HepG2 (cell line): Measurements from ENCODE around the gene C13orf46. TPM values are rescaled to one million over a fixed set of nuclear protein-coding genes. Genes with fewer than 3 reads are reported as not detected.

ENCODE experiments used
- ATAC-seq: fragments of 200-7000 bp; cut with Tn5 transposase; 3 replicates; pipeline ENCODE4 v1.9.1; 2020; ENCODE audit warnings: mild to moderate bottlenecking, moderate library complexity
- BruUV-seq: library from RNA; stranded (reverse); fragments of 400-500 nt; replicated peaks from 2 replicates; lab custom pipeline; 2021; lab: Mats Ljungman, UMichigan
- CTCF ChIA-PET: fragments of 300-600 bp; formaldehyde crosslinking; extraction: SDS; loops from one replicate; lab custom pipeline; 2021; ENCODE audit warnings: low total read pairs, inconsistent platforms, low intra/inter-chr PET ratio; lab: Yijun Ruan, JAX
- POLR2A ChIA-PET: fragments of 350-600 bp; sonication (Branson Sonifier 250); formaldehyde crosslinking; loops from one replicate; lab custom pipeline; 2020; ENCODE audit warnings: antibody characterized with exemption, inconsistent platforms; lab: Yijun Ruan, JAX
- DNase-seq: peaks from one replicate; pipeline ENCODE4 v3.0.0-alpha.2; 2015; ENCODE audit warnings: low spot score
- FAIRE-seq: peaks from 3 replicates; lab custom pipeline; 2011; peaks lifted over from hg19 to GRCh38; lab: Jason Lieb, UNC
- H2AFZ ChIP-seq: one replicate; pipeline ENCODE4 v1.6.1; 2011; ENCODE audit warnings: low read length, inconsistent platforms
- H3K27ac ChIP-seq: fragments of 300-600 bp; 3 replicates; pipeline ENCODE4 v1.8.0; 2011; ENCODE audit warnings: mixed run types, mild to moderate bottlenecking, mixed read lengths, low read length, inconsistent platforms; ENCODE audit not compliant: insufficient read depth; ENCODE audit errors: extremely low read length
- H3K27me3 ChIP-seq, 2 experiments: fragments of 200-600 bp in 1 of 2; 2 replicates in 1 of 2; 3 replicates in 1 of 2; pipeline versions ENCODE4 v1.6.0 to v1.8.0; 2011; ENCODE audit warnings: low read length in 2 of 2, mild to moderate bottlenecking in 2 of 2, moderate library complexity in 2 of 2, inconsistent platforms in 1 of 2; ENCODE audit not compliant: insufficient read depth in 2 of 2, control insufficient read depth in 1 of 2
- H3K36me3 ChIP-seq, 2 experiments: fragments of 200-600 bp in 1 of 2; replicated peaks in 1 of 2; 2 replicates in 1 of 2; 3 replicates in 1 of 2; pipeline versions ENCODE4 v1.5.1 to v1.8.0; 2011; ENCODE audit warnings: low read length in 2 of 2, inconsistent platforms in 1 of 2; ENCODE audit not compliant: insufficient read depth in 2 of 2, control insufficient read depth in 1 of 2
- H3K4me1 ChIP-seq: 2 replicates; pipeline ENCODE4 v1.5.1; 2012; ENCODE audit warnings: low read length, inconsistent platforms; ENCODE audit not compliant: insufficient read depth
- H3K4me2 ChIP-seq: 2 replicates; pipeline ENCODE4 v1.6.0; 2011; ENCODE audit warnings: low read depth, low read length, inconsistent platforms
- H3K4me3 ChIP-seq, 3 experiments: fragments of 200-600 bp in 1 of 3; sonication (generic), shearing (Covaris generic) in 1 of 3; replicated peaks in 1 of 3; 2 replicates each; pipeline ENCODE4 v1.5.1; 2011 to 2016; ENCODE audit warnings: low read length in 3 of 3, inconsistent platforms in 2 of 3, low read depth in 2 of 3, mild to moderate bottlenecking in 2 of 3, control low read depth in 1 of 3, mixed read lengths in 1 of 3; ENCODE audit not compliant: insufficient read depth in 1 of 3
- H3K79me2 ChIP-seq: one replicate; pipeline ENCODE4 v1.6.1; 2011; ENCODE audit warnings: low read length, inconsistent platforms; ENCODE audit not compliant: insufficient read depth
- H3K9ac ChIP-seq: 2 replicates; pipeline ENCODE4 v1.6.0; 2011; ENCODE audit warnings: mild to moderate bottlenecking, low read depth, low read length, inconsistent platforms; ENCODE audit not compliant: insufficient read depth
- H3K9me3 ChIP-seq: 2 replicates; pipeline ENCODE4 v1.5.1; 2012; ENCODE audit warnings: mild to moderate bottlenecking, low read length
- H4K20me1 ChIP-seq: 2 replicates; pipeline ENCODE4 v1.6.0; 2011; ENCODE audit warnings: inconsistent platforms, mild to moderate bottlenecking, low read length, moderate library complexity; ENCODE audit not compliant: insufficient read depth
- ADNP ChIP-seq: sonication (generic); formaldehyde crosslinking; IDR thresholded peaks from 2 replicates; pipeline ENCODE4 v1.4.0; 2020; ENCODE audit warnings: missing genetic modification reagents
- GABPA ChIP-seq, 2 experiments: IDR thresholded peaks; 2 replicates each; pipeline ENCODE4 v1.6.1; 2011 to 2016; ENCODE audit warnings: low read depth in 2 of 2, low read length in 1 of 2, missing biosample characterization in 1 of 2, missing genetic modification characterization in 1 of 2
- JDP2 ChIP-seq: sonication (generic); formaldehyde crosslinking; IDR thresholded peaks from 2 replicates; pipeline ENCODE4 v1.8.1; 2022; ENCODE audit warnings: missing genetic modification reagents, borderline replicate concordance
- MIER2 ChIP-seq: IDR thresholded peaks from 2 replicates; pipeline ENCODE4 v1.6.1; 2016; ENCODE audit warnings: missing biosample characterization, missing genetic modification reagents
- POLR2AphosphoS5 ChIP-seq: IDR thresholded peaks from 2 replicates; pipeline ENCODE4 v1.6.1; 2012; ENCODE audit warnings: low read depth, low read length
- TFDP2 ChIP-seq: sonication (generic); formaldehyde crosslinking; IDR thresholded peaks from 2 replicates; pipeline ENCODE4 v1.4.0; 2020; ENCODE audit warnings: missing genetic modification reagents
- ZBTB7B ChIP-seq: sonication (generic); formaldehyde crosslinking; IDR thresholded peaks from 2 replicates; pipeline ENCODE4 v1.4.0; 2020; ENCODE audit warnings: missing genetic modification reagents
- ZMYM4 ChIP-seq: sonication (generic); formaldehyde crosslinking; IDR thresholded peaks from 2 replicates; pipeline ENCODE4 v1.8.1; 2023; ENCODE audit warnings: mild to moderate bottlenecking, missing genetic modification reagents
- ZNF138 ChIP-seq: sonication (generic); formaldehyde crosslinking; IDR thresholded peaks from 2 replicates; pipeline ENCODE4 v1.5.0; 2020; ENCODE audit warnings: mild to moderate bottlenecking, low read depth, missing genetic modification reagents
- ZNF263 ChIP-seq: sonication (generic); formaldehyde crosslinking; IDR thresholded peaks from 2 replicates; pipeline ENCODE4 v1.4.0; 2020; ENCODE audit warnings: missing genetic modification reagents
- ZNF720 ChIP-seq: sonication (generic); formaldehyde crosslinking; IDR thresholded peaks from 2 replicates; pipeline ENCODE4 v1.4.0; 2020; ENCODE audit warnings: missing genetic modification reagents
- ZNF891 ChIP-seq: sonication (generic); formaldehyde crosslinking; IDR thresholded peaks from 2 replicates; pipeline ENCODE4 v1.5.0; 2020; ENCODE audit warnings: mild to moderate bottlenecking, missing genetic modification reagents
- WGBS: methylation state at CpG from one replicate; pipeline ENCODE4 v1.1.6; 2017; ENCODE audit warnings: low lambda C conversion rate; 5-methylcytosine and 5-hydroxymethylcytosine counted together
- in situ Hi-C: cut with HindIII; loops from 2 replicates; pipeline ENCODE4 v1.10.0; 2017; ENCODE audit warnings: low pct_unique_long_range_greater_than_20kb; ENCODE audit not compliant: extremely low pct_ligation_motif_present
- intact Hi-C: fragments of 100-400 bp; cut with micrococcal nuclease; formaldehyde crosslinking; loops from one replicate; pipeline ENCODE4 v1.10.0; 2022; ENCODE audit not compliant: unreplicated experiment
- polyA plus RNA-seq, 8 experiments: library from polyadenylated mRNA; depleted of rRNA in 3 of 8; stranded (reverse) in 7 of 8; unstranded in 1 of 8; fragments of >200 nt; fragmentation: Illumina TruSeq in 4 of 8; extraction: Trizol in 4 of 8; gene quantifications; 2 replicates each; pipeline versions ENCODE4 v1.2.1 to v1.2.3, GENCODE V29; 2011 to 2016; ENCODE audit warnings: low read depth in 4 of 8, missing spikeins in 1 of 8, mixed read lengths in 1 of 8; ENCODE audit not compliant: insufficient read depth in 1 of 8
- total RNA-seq, 5 experiments: library from RNA; depleted of rRNA; stranded (reverse); fragments of >200 nt; fragmentation: Illumina TruSeq; extraction: Trizol; gene quantifications; 2 replicates each; pipeline ENCODE4 v1.2.3, GENCODE V29; 2016; ENCODE audit warnings: low read depth in 1 of 5
- TF ChIP-seq, protein P1 (sequence below): IDR thresholded peaks from 2 replicates; pipeline ENCODE4 v1.6.1; 2016; ENCODE audit warnings: missing compliant biosample characterization, missing genetic modification reagents, borderline replicate concordance

Gene C13orf46
- total and polyA plus RNA-seq, 2 of the 13 experiments (the other 11 are each of a cell fraction or from before 2014, with no cell fraction given): 0.01 TPM; not detected in 1

GRCh38 chr13:113922412-113923118 lies 51.3 kb downstream of the C13orf46 start:
- no peak overlapping the region for H3K4me3 ChIP-seq
- in situ Hi-C loops (no loop called here), intact Hi-C loops (no loop called here)
- peaks cover 6% of the 10 kb centered on the region; the same call in 1 of the 2 replicates for H3K9me3 ChIP-seq
- no TSS peak for BruUV-seq
- ATAC-seq (no peak), FAIRE-seq (no peak), DNase-seq (no peak)
- no peak overlapping the region for H2AFZ ChIP-seq
- H3K4me1 ChIP-seq: no peaks in the 10 kb centered on the region
- H3K27ac ChIP-seq: no peak overlapping the region
- H3K4me2 ChIP-seq: no peak overlapping the region
- H4K20me1 ChIP-seq: no peaks in the 10 kb centered on the region
- WGBS: 21% methylated on average over 9 of the region's 15 CpGs
- CTCF ChIA-PET: no interaction called here
- POLR2A ChIA-PET: no interaction called here
- H3K79me2 ChIP-seq: no peaks in the 10 kb centered on the region
- TF ChIP-seq GABPA (IDR thresholded peaks at IDR 0.05; ENCODE audit: low read depth, low read length) (no peak), GABPA (CRISPR knock-in tag; IDR thresholded peaks at IDR 0.05; ENCODE audit: low read depth) (no peak), ZNF891 (CRISPR knock-in tag) (no peak), ZNF263 (CRISPR knock-in tag) (no peak), ZNF138 (CRISPR knock-in tag) (no peak), TFDP2 (no peak), POLR2AphosphoS5 (no peak), JDP2 (CRISPR knock-in tag) (no peak), ADNP (no peak), ZMYM4 (CRISPR knock-in tag) (no peak), ZBTB7B (CRISPR knock-in tag) (no peak), MIER2 (CRISPR knock-in tag) (no peak), ZNF720 (CRISPR knock-in tag) (no peak)
- TF ChIP-seq, protein P1, sequence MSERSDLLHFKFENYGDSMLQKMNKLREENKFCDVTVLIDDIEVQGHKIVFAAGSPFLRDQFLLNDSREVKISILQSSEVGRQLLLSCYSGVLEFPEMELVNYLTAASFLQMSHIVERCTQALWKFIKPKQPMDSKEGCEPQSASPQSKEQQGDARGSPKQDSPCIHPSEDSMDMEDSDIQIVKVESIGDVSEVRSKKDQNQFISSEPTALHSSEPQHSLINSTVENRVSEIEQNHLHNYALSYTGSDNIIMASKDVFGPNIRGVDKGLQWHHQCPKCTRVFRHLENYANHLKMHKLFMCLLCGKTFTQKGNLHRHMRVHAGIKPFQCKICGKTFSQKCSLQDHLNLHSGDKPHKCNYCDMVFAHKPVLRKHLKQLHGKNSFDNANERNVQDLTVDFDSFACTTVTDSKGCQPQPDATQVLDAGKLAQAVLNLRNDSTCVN (CRISPR knock-in tag): no peak
- H3K27me3 ChIP-seq: peaks cover 4 to 32% of the 10 kb centered on the region in 2 experiments; a peak in 4 of 5 replicates
- no peak overlapping the region for H3K9ac ChIP-seq
- no peaks in the 10 kb centered on the region for H3K36me3 ChIP-seq
